ENCODE results near the gene GAL3ST3.
"Not testable (repeated sequence)": the region's sequence is repeated elsewhere in the genome, so short reads cannot be mapped to it uniquely, and the experiment has no call there.

The GAL3ST3 gene

GRCh38 chr11:66012946-66013761, 35.8 kb downstream of the GAL3ST3 start:
- DNase-seq (ENCODE audit: low read depth, low spot score): no peak

- no peak for DNase-seq (ENCODE audit: low read depth, low spot score)
Observed at GRCh38 chr11:66012371-66012945, 36.5 kb downstream of the GAL3ST3 start.

GRCh38 chr11:66011785-66012303, 37.1 kb downstream of the GAL3ST3 start, which contains the start of gene CST6:
Gene CST6 (plus strand): TSS chr11:66012008. CDS start chr11:66012045, 37 bp downstream.
- DNase-seq (ENCODE audit: low read depth, low spot score): no peak

- DNase-seq (ENCODE audit: low read depth, low spot score): no peak
Observed at GRCh38 chr11:66011239-66011784, 37.6 kb downstream of the GAL3ST3 start.

- not testable (repeated sequence) for DNase-seq (ENCODE audit: low read depth, low spot score)
Observed at GRCh38 chr11:66010036-66010435, 38.9 kb downstream of the GAL3ST3 start.

- DNase-seq (ENCODE audit: low read depth, low spot score): no peak
Observed at GRCh38 chr11:66008468-66009101, 40.4 kb downstream of the GAL3ST3 start.

DNA sequence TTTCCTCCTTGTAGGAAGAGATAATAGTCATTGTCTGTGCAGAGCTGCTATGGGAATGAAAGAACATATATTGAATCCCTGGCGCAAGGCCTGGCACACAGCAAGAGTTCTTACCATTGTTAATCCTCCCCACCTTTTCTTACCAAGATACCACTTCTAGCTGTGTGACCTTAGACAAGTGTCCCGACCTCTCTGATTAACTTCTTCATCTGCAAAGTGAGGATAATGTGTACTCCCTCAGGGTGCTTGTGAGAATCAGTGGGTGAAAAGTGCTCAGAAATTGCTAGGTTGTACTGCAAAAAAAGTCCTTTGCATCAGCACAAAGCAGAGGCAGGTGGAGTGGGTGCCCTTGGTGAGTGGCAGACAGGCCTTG, 40.9 kb downstream of the GAL3ST3 start:
- no peak for DNase-seq (ENCODE audit: low read depth, low spot score)

- DNase-seq (ENCODE audit: low read depth, low spot score): no peak
Observed at GRCh38 chr11:66007201-66007634, 41.7 kb downstream of the GAL3ST3 start.

- DNase-seq (ENCODE audit: low read depth, low spot score): no peak
Observed at GRCh38 chr11:66006891-66007176, 42.1 kb downstream of the GAL3ST3 start.

DNA sequence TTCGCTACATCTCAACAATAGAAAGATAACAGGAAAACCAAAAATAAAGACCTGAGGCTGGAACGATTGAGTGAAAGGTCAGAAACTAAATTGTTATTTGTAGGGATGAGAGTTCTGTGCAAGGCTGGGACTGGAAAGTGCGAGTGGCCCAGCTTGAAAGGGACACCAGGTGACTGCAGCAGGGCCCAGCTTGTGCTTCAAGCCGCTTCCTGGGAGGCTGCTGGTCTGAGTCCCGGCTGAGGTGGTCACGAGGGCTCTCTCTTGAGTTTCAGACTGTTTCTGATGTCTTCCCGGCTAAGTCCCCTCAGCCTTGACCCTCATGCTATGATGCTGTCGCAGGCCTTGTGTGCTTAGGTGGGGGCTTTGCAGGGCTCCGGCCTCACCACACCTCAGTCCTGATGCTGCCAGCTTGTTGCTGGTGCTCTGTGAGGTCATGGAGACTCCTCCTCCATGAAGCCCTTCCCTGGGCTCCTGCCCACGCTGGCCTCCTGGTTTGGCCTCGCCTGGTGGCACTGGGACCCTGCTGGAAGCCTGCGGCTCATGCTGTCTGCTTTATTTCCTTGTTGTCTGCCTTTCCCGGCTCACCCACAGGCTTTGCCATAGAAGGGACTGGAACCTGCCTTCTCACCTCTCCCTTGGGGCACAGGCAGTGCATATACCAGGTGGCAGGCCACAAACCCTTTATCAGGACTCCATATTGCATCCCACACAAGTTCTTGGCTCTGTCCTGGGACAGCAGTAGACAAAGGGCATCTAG, 42.6 kb downstream of the GAL3ST3 start:
- no peak for DNase-seq (ENCODE audit: low read depth, low spot score)

GRCh38 chr11:66004186-66004585, 44.8 kb downstream of the GAL3ST3 start:
- DNase-seq (ENCODE audit: low read depth, low spot score): no peak

- no peak for DNase-seq (ENCODE audit: low read depth, low spot score)
Observed at GRCh38 chr11:66003291-66003690, 45.7 kb downstream of the GAL3ST3 start.

GRCh38 chr11:66002648-66003225, 46.2 kb downstream of the GAL3ST3 start:
- DNase-seq (ENCODE audit: low read depth, low spot score): no peak

DNA sequence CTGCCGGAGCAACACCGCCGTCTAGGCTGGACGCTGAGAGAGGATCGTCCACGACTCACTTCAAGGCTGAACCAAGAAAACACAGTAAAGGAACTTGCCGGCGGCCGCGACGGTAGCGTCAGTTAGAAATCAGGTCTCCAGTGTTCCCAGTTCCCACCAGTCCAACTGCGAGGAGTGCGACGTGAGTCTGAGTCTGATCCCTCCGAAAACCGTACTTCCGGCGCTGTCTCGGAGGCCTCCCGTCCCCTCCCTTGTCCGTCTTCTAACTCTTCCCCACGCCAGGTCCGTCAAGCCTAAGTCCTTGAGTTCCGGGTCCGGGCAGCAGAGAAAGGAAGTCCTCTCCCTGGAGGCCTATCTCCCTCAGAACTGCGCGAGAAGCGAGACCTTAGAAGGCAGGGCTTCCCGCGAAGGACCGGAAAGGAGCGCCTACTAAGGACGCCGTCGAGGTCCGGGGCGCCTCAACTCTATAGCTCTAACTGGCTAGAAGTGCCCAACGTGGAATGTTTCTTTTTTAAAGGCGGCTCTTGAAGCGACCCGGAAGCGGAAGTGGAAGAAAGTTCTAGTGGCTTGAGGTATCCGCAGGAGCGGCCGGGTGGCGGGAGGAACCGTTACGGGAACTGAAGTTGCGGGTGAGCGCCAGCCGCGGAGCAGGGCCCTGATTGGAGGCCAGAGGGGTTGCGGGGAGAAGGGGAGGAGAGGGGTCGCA, 46.9 kb downstream of the GAL3ST3 start, which contains the start of the genes BANF1 and EIF1AD:
BANF1 (plus strand) TSS at position 562 of the 706 bp plus-strand sequence. CDS start 748 bp downstream, outside the sequence.
EIF1AD (minus strand) TSS at position 216 of the 706 bp plus-strand sequence. CDS start 1,768 bp downstream, outside the sequence.
- DNase-seq (ENCODE audit: low read depth, low spot score): peak; percentile 98

- DNase-seq (ENCODE audit: low read depth, low spot score): no peak
Observed at GRCh38 chr11:65997286-65997685, 51.7 kb downstream of the GAL3ST3 start.

DNA sequence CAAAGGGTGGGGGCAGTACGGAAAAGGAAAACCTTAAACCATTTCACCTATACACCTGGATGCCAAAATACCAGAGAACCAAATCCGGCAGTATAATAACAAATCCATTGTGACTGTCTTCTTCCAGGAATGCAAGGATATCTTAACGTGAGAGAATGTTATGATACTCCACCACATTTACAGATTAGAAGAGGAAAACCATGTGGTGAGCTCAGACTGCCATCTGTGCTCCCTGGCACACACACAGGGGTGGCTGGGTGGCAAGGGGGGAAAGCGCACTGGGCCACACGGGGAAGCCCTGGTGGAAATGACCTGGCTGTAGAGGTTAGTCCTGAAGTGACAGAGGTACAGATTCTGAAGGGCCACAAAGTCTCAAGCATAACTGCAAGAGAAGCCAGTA, 56.9 kb downstream of the GAL3ST3 start:
- DNase-seq (ENCODE audit: low read depth, low spot score): no peak

Data from smooth muscle cell of the brain vasculature (primary cell).